Loucy (cell line): ENCODE measurements around the gene SMG9.

ENCODE experiments used
- EZH2phosphoT487 ChIP-seq: fragments of 200-600 bp; IDR thresholded peaks from 2 replicates; pipeline ENCODE4 v1.6.1; 2018; ENCODE audit warnings: antibody characterized with exemption, mild to moderate bottlenecking, moderate library complexity, borderline replicate concordance
- TF ChIP-seq, protein P1 (sequence below): fragments of 200-600 bp; sonication (generic); conservative IDR thresholded peaks from 2 replicates; pipeline ENCODE4 v1.5.1; 2014; ENCODE audit warnings: mild to moderate bottlenecking, antibody characterized with exemption, low read length

DNA sequence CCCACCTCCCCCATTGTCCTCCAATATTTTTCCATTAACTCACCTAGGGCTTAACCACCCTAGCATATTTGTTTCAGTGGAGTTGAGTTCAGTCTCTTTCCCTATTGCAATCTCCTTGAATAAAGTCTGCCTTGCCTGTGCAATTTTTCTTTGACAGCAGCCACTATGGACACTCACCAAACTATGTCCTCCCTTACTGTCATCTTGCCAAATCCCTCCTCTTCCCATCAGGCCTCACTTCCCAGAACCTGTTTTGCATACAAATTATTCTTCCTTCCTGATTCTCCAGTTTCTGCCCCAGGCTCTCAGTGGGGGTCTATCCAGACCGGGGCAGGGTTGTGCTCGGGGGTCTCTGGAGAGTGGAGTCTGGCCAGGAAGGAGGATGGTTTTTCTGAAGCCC is 49.7 kb upstream of the SMG9 start:
- TF ChIP-seq, protein P1, sequence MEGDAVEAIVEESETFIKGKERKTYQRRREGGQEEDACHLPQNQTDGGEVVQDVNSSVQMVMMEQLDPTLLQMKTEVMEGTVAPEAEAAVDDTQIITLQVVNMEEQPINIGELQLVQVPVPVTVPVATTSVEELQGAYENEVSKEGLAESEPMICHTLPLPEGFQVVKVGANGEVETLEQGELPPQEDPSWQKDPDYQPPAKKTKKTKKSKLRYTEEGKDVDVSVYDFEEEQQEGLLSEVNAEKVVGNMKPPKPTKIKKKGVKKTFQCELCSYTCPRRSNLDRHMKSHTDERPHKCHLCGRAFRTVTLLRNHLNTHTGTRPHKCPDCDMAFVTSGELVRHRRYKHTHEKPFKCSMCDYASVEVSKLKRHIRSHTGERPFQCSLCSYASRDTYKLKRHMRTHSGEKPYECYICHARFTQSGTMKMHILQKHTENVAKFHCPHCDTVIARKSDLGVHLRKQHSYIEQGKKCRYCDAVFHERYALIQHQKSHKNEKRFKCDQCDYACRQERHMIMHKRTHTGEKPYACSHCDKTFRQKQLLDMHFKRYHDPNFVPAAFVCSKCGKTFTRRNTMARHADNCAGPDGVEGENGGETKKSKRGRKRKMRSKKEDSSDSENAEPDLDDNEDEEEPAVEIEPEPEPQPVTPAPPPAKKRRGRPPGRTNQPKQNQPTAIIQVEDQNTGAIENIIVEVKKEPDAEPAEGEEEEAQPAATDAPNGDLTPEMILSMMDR: no peak
- TF ChIP-seq EZH2phosphoT487: no peak
